Measurements from ENCODE around the gene TAMALIN.

GRCh38 chr12:52004042-52004648, 2.6 kb upstream of the TAMALIN start:
- TF ChIP-seq CTCF (IDR thresholded peaks at IDR 0.05; ENCODE audit: insufficient read depth, low read length, poor library complexity, severe bottlenecking) = no peak
- no peak for TF ChIP-seq EZH2phosphoT487 (conservative IDR thresholded peaks at IDR 0.05; ENCODE audit: low read length)
